ENCODE measurements around the gene EHBP1.

EHBP1 gene

DNA sequence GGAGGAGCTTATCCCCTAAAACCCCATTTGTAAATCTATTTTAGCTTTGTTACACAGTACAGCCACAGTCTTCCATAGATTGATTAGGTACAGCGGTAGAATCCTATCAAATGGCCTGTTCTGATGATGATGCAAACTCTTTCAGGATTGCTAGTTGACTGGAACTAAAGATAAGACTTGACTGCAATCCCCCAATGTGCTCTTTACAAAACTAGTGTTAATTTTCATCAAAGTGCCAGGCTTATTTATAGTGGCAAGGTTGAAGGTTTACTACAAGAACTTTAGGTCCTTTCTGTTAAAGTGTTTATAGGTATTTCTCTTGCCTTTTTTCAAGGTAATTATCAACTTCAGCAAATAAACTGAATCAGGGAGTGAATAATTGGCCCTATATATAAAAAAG lies 336.1 kb downstream of the EHBP1 start:
- DNase-seq (ENCODE audit: low read depth, low spot score): no peak
- ChIA-PET POLR2A (no interaction called here), CTCF (no interaction called here)
- H3K4me3 ChIP-seq (ENCODE audit: low read depth, low read length): no peak overlapping the region
- TF ChIP-seq, protein P1, sequence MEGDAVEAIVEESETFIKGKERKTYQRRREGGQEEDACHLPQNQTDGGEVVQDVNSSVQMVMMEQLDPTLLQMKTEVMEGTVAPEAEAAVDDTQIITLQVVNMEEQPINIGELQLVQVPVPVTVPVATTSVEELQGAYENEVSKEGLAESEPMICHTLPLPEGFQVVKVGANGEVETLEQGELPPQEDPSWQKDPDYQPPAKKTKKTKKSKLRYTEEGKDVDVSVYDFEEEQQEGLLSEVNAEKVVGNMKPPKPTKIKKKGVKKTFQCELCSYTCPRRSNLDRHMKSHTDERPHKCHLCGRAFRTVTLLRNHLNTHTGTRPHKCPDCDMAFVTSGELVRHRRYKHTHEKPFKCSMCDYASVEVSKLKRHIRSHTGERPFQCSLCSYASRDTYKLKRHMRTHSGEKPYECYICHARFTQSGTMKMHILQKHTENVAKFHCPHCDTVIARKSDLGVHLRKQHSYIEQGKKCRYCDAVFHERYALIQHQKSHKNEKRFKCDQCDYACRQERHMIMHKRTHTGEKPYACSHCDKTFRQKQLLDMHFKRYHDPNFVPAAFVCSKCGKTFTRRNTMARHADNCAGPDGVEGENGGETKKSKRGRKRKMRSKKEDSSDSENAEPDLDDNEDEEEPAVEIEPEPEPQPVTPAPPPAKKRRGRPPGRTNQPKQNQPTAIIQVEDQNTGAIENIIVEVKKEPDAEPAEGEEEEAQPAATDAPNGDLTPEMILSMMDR (IDR thresholded peaks at IDR 0.05; ENCODE audit: insufficient read depth, low read length, missing control alignments): no peak

DNA sequence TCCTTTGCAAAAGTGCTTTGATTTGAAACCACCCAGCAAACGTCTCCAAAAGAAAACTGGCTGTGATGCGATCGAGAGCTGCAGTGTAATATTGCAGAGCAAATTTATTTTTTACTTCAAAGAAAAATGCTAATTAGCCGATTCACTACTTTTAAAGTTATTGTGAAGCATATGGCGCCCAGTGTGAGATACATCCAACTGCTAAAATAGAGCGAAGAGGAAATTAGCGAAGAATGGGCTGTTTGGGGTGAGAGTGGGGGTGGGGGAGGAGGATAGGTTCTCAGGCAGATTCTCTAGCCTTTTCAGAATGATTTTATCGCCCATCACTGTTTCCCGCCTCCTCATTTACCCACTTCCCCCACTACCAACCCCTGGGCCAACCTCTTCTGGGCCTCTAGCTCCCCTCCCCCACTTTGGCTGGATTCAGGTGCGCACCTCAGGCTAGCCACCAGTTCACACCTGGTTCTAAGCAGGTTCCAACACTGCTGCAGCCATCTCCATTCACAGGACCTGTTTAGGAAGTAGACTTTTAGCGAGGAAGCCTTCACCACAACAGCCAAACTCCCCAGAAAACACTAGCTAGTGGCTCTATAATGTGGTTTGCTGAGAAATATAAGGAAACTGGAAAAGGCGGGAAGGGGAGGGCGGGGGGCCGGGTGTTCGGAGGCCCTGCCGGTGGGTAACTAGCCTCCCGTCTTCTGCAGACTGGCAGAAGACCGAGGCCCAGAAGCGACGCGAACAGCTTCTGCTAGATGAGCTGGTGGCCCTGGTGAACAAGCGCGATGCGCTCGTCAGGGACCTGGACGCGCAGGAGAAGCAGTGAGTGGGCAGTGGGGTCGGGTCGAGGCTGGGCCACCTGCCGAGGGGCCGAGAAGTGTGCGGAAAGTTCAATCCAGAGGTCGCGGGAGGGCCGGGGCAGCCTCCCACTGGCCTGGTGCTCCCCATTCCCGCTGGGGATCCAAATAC lies 339.1 kb downstream of the EHBP1 start:
- ChIA-PET POLR2A (no interaction called here), CTCF (no interaction called here)
- TF ChIP-seq, protein P1 (IDR thresholded peaks at IDR 0.05; ENCODE audit: insufficient read depth, low read length, missing control alignments): no peak
- DNase-seq (ENCODE audit: low read depth, low spot score): no peak
- H3K4me3 ChIP-seq (ENCODE audit: low read depth, low read length): no peak overlapping the region

DNA sequence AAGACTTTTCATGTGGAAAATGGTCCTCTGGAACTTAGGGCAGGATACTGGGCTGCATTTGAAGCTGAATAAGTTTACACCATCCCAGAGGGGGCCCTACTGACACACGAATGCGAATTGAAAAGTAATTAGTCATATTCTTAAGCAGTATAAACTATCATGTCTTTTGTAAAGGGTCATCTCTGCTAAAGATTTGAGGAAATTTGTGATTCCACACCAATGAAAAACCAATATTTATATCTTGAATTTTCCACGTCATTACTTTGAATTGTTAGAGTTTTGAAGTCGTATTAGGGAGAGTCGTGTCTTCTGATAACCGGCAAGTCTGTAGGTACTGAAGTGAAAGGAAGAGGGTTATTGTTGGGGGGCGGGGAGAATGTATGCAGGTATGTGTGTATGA lies 341.0 kb downstream of the EHBP1 start:
- ChIA-PET CTCF (no interaction called here), POLR2A (no interaction called here)
- DNase-seq (ENCODE audit: low read depth, low spot score): no peak
- TF ChIP-seq, protein P1 (IDR thresholded peaks at IDR 0.05; ENCODE audit: insufficient read depth, low read length, missing control alignments): no peak
- H3K4me3 ChIP-seq (ENCODE audit: low read depth, low read length): no peak overlapping the region

DNA sequence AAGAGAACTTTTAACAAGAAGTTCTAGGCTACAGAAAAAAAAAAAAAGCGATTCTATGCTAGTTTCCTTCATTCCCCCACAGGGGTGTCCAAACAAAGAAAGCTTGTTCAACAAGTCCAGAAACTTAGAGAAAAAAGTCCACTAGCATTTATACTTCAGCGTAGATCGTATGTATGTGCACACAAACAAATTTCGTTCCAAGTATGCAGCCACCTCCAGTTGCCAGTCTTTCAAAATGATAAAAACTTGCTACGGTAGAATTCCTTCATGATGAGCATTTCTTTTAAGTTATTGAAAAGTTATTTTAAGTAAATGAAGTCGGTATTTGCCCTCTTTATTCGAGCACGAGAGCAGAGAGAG lies 341.4 kb downstream of the EHBP1 start:
- no peak overlapping the region for H3K4me3 ChIP-seq (ENCODE audit: low read depth, low read length)
- POLR2A ChIA-PET: no interaction called here
- TF ChIP-seq, protein P1 (IDR thresholded peaks at IDR 0.05; ENCODE audit: insufficient read depth, low read length, missing control alignments): no peak
- DNase-seq (ENCODE audit: low read depth, low spot score): no peak
- CTCF ChIA-PET: interaction anchor here (1.2 kb wide), 1 partner anchor 440 kb away, joined by 3 read pairs; no protein-coding TSS in a partner anchor

GRCh38 chr2:63047321-63048279 lies 342.1 kb downstream of the EHBP1 start:
- POLR2A ChIA-PET: no interaction called here
- no peak for DNase-seq (ENCODE audit: low read depth, low spot score)
- TF ChIP-seq, protein P1 (IDR thresholded peaks at IDR 0.05; ENCODE audit: insufficient read depth, low read length, missing control alignments): no peak
- H3K4me3 ChIP-seq (ENCODE audit: low read depth, low read length): no peak overlapping the region
- CTCF ChIA-PET: interaction anchor here (1.2 kb wide), 1 partner anchor 440 kb away, joined by 3 read pairs; no protein-coding TSS in a partner anchor

Measured in AG04449 (cell line).